Left colon (tissue), 2 donors: ENCODE results near the gene AATF. TPM values are rescaled to one million over a fixed set of nuclear protein-coding genes. Genes with fewer than 3 reads are reported as not detected.
A peak's percentile ranks its signal among the peaks of the same experiment; 100 is the strongest.

Experiments used
- ATAC-seq: fragments of 200-7000 bp; cut with Tn5 transposase; one replicate; pipeline ENCODE4 v1.9.1; 2020; ENCODE audit warnings: mild to moderate bottlenecking, moderate library complexity
- DNase-seq, 2 donors: peaks; one replicate each; pipeline ENCODE4 v3.0.0-alpha.2; 2020
- intact Hi-C, 2 donors: fragments of 100-400 bp; cut with DNase I in 1 of 2; cut with micrococcal nuclease in 1 of 2; formaldehyde crosslinking; loops; one replicate each; pipeline versions ENCODE4 v1.11.2 to v1.14.0; 2022; cut with DNase I, micrococcal nuclease
- total RNA-seq, 2 donors: library from RNA; stranded (reverse); fragmentation: NEBNext Ultra II Directional; extraction: Animal tissue kit (Norgen Biotek cat#: 25700); gene quantifications; one replicate each; pipeline ENCODE4 v1.2.1, GENCODE V29; 2021
- donor health status: DM: no; HTN: no; CAD: no.
- donor health status: DM: yes; HTN: yes; CAD: no.

The AATF gene
- total RNA-seq, 2 donors from 2014 or later = 33.6 to 36.5 TPM

DNA sequence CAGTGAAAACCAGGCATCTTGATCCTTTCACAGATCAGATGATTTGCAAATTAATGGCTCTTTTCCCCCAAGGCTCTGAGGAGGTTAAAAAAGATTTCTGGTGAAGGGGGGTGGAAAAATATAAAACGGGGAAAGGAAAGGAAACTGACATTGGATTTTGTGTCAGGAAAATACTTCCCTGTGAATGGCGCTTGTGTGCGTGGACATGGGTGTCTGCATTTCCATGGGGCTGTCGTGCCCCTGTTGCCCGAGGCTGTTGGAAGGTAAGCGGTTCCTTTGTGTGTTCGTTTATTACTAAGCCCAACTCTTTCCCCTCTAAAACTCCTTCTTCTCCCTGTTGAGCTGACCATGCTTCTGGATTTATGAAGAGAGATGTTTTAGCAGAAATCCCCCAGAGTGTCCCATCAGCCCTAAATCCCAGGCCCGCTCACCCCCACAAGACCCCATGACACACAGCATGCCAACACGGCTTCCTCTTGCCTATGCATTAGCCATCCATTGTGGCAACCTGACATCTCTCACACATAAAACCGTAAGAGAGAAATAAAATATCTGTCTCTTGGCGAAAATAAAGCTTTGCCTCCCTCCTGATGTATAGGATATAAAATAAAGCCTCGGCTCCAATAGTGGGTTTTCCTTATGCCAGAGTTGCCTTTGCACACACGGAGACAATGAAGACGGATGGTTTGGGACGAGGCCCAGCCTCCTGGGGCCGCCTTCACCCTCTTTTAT is 18.7 kb upstream of the AATF start:
- intact Hi-C loops = no loop called here
- ATAC-seq (no peak), DNase-seq (no peak)

DNA sequence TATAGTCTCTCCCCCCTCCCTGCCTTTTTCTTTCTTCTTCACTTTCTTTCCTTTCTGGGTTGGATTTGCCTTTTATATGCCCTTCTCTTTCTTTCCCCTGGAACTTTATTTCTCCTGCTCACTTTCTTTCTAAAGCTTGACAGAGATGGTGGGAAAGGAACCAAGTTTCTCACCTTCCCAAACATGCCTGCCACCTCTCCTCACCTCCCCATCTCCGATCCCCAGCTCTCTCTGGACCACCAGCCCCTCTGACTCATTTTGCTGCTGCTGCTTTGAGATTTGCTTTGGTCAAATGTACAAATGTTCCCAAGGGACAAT is 18.2 kb upstream of the AATF start:
- no peak for DNase-seq
- intact Hi-C loops = no loop called here
- ATAC-seq = no peak

DNA sequence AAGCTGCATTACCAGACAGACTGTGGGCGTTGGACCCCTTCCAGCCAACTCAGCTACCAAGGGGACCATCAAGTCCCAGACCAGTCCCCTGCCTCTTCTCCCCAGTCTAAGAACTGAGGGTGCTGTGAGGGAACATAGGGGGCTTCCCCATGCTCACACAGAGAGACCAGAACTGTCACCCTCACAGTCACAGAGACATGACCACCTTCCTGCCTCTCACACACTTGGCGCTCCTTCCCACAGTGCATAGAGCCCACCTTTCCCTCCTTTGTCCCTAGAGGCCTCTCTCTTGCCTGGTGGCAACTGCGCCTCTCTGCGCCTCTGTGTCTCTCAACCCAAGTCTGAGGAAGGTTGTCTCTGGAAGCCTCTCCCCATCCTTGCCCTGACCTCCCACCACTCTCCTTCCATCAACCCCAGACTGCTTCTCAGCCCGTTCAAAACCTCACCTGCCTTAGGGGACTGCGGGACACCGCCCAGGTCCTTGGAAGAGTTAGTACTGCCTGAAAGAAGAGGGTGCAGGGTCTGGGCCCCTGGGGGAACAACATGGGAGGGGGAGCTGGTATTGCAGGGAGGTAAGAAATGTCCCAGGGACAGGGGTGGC is 17.6 kb upstream of the AATF start:
- no peak for DNase-seq

DNA sequence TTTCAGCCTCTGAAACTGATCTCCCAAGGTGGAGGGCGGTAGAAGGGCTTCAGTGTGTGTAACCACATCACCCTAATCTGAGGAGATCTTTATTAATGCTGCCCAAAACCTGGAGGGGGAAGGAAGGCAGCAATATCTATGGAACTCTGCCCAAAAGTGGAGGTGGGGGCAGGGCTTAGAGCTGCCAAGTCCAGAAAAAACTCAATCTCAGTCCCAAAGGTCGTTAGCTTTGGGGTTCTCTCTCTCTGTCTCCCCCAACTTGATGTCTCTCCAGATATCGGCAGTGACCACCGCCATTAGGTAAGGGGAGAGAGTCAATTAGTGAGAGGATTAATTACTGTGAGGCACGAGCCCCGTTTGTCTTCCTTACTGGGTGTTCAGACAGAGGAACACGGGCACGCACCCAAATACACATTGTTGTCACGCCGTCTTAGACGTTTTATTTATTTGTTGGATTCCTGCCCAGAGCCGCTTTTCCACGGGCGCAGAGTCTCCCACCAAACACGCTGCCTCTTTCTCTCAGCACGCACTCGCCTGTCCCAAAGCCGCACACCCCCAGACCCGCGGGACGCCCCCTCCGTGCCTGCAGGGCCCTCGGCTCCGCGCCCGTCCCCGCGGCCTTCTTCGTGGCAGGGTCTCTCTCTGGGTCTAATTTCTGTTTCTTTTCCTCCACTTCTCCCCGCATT is 16.9 kb upstream of the AATF start:
- intact Hi-C loops = no loop called here
- DNase-seq (no peak), ATAC-seq (no peak)

More for the DNA sequence above, 17.6 kb upstream of the AATF start:
- no peak for ATAC-seq
- intact Hi-C loops = no loop called here

DNA sequence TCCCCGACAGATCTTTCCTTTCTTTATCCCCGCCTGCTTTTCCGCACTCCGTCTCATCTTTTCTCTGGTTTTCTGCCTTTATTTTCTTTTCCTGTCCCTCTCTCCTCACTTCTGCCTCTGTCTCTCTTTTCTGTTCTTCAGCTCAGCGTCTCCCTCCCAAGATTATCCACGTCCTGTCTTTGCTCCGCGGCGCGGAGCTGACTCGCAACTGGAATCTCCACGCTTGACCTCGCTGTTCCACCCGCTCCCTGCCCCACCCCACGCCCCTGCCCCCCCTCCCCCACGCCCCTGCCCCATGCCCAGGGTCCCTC is 16.4 kb upstream of the AATF start:
- ATAC-seq (no peak), DNase-seq (no peak)
- intact Hi-C loops = no loop called here

DNA sequence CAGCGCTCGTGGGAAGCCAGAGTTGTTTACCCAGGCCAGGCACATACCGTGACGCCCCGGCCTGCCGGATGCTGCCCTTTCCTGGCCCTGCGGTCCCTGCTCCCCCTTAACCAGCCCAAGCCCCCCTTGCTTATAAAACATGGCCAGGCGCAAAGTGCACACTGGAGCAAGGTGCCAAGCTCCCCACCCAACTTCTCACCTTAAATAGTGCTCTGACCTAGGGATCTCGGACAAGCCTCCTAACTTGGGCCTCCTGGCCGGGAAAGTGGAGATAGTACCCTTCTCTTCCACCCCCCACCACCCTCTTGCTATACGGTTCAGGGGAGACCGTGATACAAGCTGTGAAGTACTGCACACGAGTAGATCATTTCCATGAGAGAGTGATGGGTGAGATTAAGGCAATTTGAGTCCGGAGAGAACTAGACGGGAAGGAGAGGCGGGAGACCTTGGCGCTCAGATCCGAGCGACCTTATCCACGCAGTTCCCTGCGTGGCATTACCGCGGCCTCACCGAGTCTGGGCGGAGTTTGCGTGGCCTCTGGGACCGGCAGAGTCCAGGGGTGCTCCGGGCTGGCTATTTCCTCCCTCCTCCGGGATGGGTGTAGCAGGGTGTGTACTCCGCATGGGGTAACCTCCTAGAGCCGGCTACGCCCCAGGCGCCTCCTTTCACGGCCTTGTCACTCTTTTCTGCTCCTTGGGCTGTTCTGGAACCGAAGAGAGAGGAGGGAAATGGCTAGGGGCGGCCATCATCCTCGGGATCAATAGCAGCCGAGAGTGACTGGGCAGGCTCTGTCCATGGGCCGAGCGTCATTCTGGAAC is 15.9 kb upstream of the AATF start:
- intact Hi-C loops = no loop called here
- ATAC-seq (peak; percentile 71), DNase-seq (no peak)

DNA sequence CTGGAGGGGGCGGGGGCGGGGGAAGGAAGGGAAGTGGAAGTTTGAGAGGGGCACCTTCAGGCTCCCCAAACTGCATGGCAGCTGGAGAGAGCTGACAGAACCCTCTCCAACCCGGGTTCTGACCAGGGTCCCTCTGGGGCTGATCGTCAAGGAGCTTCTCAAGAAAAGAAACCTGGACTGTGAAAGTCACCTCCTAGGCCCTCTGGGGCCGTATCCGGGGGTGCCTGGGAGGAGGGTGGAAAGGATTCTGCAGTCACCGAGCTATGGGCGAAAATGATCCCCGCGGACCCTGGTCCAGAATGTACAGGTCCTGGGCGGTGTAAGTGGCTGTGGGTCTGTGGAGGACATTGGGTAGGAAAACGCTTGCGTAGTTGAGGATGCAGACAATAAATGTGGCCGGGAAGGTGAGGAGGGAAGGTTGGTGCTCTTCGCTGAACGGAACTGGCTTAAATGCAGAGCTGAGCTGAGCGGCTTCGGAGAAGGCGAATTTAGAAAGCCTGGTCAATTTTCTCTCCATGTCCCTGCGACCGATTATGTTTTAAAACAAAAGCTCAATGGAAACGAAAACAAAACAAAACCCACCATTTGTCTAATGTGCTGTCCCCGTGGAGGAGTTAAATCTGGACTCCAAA is 15.1 kb upstream of the AATF start:
- DNase-seq (no peak), ATAC-seq (no peak)
- intact Hi-C loops = no loop called here

DNA sequence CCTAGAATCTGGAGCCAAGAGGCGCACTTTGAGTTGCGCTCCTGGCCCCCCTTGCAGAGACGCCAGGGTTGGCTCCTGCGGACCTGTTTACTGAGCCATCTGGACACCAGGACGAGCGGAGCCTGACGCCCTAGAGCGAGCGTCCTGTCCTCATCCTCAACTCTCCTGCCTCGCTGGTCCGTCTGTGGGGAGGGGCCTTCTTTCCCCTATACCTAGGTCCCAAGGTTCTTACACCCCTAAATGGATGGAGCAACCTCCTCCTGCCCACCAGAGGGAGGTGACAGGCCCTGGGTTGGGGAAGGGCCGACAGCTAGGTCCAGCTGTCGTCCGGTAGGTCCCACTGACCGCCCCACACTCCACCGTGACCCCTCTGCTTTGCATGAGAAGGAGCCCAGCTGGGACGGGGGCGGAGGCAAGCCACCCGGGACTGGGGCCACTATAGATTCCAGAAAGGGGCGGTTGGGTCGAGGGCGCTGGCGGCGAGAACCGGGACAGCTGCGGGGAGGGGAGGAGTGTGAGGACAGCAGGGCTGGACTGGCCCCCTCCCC is 14.5 kb upstream of the AATF start:
- ATAC-seq (no peak), DNase-seq (no peak)
- intact Hi-C loops = no loop called here

DNA sequence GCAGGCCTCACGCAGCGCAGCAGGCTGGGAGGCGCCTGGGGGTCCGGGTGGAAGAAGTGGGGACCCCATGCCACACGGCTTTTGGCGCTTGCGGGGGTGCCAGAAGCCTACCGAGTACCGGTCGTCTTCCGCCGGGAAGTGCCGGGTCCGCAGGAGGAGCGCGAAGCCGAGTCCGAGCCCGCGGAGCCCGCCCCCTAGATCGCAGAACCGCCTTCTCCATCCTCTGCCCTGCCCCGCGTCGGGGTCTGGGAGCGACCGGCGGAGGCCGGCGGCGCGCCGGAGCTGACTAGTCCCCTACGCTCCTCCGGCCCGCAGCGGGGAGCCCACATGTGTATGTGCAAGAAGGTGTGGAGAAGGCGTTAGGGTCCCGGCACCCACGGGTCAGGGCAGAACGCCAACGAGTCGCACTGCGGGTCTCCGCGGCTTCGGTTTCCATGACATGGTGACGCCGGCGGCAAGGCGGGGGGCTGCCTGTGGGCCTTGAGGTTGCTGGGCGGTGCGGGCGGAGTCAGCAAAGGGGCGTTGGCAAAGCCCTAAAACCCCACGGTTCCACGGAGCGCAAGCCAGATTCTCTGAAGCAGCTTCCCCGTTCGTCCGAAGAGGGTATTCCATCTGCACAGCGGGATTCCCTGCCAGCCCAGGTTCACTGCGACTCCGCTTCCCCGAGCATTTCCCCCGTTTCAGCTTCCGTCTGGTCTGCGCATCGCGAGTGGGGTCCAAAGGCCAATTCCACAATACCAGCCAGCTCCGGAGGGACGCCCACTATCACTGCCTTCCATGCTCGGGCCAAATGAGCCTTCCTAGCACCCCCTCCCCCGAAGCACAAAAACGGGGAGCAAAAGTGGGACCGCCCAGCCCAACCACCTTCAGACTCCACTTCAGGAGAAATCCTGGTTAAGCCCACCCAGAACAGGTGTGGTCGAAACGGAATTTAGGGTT is 13.8 kb upstream of the AATF start:
- intact Hi-C loops = no loop called here
- ATAC-seq = peak; percentile 21
- DNase-seq = no peak

DNA sequence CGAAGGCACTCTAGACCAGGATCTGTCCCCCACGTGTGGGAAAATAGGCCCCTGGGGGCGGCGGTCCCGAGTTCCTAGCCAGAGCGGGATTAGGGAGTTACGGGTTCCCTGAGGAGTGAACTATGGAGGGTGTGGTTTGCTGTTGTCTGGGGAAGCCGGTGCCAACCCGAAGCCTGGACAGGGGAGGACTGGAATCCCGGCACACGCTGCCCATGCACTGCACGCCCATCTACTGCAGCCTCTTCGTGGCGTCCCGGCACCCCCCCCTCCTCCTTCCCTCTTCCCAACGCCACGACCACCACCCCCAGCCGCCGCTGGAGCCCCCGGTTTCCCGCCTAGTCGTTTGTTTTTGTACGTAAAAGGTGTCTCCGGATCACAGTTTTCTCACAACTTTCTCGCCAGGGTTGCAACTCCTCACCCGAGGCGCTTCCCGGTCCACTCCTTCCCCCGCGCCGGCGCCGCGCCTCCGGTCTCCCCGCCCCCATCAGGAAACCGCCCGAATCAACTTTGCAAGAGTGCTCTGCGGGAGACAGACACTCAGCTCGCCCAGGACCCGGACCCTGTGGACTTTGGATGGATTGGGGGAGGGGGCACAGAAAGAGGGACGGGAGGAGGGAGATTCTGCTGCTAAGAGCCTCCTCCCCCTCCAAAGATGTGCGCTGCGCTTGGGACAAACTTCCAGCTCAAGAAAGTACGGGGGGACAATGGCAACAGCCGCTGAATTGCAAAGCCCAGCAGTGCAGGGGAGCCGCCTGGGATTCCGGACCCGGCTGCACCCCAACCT is 12.9 kb upstream of the AATF start:
- DNase-seq (no peak), ATAC-seq (peak; percentile 60)
- intact Hi-C loops = no loop called here

DNA sequence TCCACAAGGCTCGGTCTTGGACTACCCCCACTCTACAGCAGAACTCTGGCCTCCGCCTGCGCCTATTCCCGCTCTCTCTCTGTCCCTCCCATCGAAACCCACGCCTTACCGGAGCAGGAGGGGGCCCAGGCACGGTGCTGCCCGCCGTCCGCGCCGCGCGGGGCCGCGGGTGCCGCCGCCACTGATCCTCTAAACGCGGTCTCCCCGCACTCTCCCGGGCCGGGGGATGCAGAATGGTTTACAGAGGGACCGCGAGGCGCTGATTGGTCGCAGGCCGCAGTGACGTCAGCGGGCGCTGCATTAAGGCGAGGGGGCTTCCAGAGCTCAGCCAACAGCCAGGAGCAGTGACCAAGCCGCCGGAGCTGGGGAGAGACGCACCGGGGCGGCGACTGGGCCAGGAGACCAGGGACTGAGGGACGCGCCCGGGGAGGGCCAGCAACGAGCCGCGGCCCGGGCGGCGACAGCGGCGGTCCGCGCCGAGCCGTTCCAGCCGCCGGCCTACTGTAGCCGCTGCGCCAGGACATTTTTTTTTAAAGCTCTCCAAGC is 12.2 kb upstream of the AATF start:
- DNase-seq (no peak), ATAC-seq (no peak)
- intact Hi-C loops = no loop called here

DNA sequence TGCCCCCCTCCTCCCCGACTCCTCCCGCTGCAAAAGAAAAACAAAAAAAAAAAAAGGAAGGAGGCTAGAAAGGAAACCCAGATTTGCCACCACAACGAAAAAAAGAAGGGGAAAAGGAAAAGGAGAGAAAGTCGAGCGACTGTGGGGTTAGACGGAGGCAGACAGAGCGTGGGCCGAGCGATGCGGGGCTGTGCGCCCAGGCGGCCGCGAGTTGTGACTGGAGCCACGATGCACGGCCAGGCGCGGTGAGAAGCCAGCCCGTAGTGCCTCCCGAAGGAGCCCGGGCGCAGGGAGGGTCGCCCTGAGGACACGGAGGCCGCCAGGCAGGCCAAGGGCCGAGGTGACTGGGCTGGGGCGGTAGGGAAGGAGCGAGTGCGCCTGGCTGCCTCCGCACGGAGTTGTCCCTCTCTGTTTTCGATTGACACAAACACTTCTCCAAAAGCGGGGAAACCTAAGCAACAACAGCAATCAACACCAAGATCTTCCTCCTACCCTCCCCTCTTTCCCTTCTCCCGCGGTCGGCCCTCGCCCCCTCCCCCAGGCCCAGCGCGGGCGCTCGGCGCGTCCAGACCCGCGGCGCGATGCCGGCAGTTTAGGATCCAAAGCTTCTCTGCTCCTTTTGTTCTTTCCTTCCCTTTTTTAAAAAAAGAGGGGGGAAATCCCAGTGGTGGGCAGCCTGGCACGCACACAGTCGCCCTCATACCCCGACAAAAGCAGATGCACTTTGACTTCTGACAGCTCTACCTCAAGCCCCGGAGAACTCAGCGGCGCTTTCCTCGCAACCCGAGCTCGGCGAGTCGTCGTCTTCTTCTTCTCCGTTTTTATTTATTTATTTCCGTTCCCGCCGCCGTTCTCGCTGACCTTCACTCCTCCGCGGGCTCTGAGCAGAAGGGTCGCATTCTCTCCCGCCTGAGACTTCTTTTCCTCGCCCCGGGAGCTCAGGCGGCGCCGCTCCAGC is 11.5 kb upstream of the AATF start, which contains the start of gene LHX1:
Gene LHX1 (plus strand): TSS at position 475 of the 958 bp plus-strand sequence. CDS start 723 bp downstream, outside the sequence.
- intact Hi-C loops = no loop called here
- DNase-seq (no peak), ATAC-seq (no peak)

DNA sequence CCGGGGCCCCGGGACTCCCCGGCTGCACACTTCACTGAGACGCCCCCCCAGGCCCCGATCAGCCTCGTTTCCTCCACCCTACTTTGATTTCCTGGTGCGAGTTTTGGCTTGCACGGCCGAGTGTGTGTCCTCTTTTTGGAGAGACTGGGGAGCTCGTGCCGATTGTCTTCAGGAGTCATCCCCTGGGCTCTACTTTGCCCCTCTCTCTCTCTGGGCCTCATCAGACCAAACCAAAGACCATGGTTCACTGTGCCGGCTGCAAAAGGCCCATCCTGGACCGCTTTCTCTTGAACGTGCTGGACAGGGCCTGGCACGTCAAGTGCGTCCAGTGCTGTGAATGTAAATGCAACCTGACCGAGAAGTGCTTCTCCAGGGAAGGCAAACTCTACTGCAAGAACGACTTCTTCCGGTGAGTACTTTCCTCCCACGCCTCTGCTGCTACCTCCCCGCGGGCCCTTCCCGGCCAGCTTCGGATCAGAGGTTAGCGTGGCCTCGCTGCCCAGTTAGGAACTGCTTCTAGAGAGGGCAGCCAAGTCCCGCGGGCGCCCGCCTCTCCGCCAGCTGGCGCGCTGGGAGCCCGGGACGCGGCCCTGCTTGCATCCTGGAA is 10.7 kb upstream of the AATF start:
- DNase-seq (no peak), ATAC-seq (no peak)
- intact Hi-C loops = no loop called here

DNA sequence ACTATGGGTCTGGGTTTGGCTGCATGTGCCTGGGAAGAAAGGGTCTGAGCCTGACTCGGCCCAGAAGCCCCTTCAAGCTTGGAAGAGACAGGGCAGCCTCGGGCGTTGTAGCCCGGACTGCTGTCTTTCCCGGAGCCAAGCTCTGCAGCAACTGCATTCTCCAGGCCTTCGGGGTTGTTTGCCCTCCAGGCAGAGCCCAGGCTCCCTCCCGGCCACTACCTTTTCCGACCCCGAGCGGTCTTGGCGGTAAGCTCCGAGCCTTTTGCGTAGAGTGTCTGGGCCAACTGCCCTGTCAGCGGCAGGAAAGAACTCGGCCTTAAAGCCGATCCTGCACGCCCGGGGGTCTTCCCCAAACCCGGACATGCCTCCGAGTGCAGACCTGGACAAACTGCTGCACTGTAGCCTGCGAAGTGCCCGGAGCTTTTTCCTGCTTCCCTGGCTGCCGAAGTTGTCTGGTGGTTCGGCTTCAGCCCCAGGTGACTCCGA is 10.1 kb upstream of the AATF start:
- no peak for DNase-seq
- intact Hi-C loops = no loop called here
- no peak for ATAC-seq

DNA sequence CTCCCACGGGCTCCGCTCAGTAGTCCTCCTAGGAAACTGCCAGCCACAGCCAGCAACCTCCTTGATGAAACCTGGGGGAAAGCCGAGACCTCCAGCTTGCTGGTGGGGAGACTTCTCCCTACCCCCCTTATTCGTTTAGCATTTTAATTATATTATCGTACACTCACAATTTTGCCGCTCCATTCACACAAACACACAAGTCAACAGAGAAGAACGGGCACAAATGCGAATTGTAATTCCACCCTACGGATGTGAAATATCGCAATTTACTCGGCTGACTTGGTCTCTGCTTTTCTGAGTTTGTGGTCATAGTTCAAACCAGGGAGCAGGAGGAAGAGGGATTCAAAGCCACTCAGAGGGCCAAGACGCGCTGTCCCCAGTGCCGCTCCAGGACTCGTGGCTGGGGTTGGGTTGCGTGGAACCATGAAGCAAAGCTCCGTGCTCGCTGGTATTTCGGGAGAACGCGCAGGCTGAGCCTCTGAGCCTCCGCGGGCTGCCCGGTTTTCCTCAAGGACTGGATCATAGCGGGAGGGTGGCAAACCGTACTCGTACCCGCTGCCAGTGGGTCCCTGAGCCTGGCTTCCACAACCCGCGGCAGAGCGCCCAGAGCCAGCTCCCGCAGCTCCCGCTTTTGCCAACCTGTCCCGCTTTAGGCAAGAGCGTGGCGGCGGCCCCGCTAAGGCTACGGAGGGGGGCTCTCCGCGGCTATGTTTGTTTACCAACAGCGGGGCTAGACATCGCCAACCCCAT is 9.5 kb upstream of the AATF start:
- ATAC-seq (no peak), DNase-seq (no peak)
- intact Hi-C loops = no loop called here
